Lung (tissue), 12 donors: ENCODE results near the gene GFOD1. TPM values are rescaled to one million over a fixed set of nuclear protein-coding genes. Genes with fewer than 3 reads are reported as not detected.
A peak's percentile ranks its signal among the peaks of the same experiment; 100 is the strongest.

Experiments used
- ATAC-seq: fragments of 200-7000 bp; cut with Tn5 transposase; one replicate; pipeline ENCODE4 v1.9.1; 2020; ENCODE audit warnings: moderate number of reproducible peaks; ENCODE audit not compliant: insufficient read depth, low FRiP score
- DNase-seq, 3 donors: peaks; one replicate each; pipeline ENCODE4 v3.0.0-alpha.2; 2013 to 2017
- H3K27ac ChIP-seq, 2 donors: one replicate each; pipeline ENCODE4 v1.5.1; 2013; ENCODE audit warnings: mild to moderate bottlenecking in 2 of 2, moderate library complexity in 2 of 2, control low read depth in 1 of 2, inconsistent platforms in 1 of 2, low read depth in 1 of 2, low read length in 1 of 2
- H3K27me3 ChIP-seq, 3 donors: one replicate each; pipeline ENCODE4 v1.5.1; 2013; ENCODE audit warnings: low read length in 2 of 3; ENCODE audit not compliant: control insufficient read depth in 3 of 3, insufficient read depth in 3 of 3
- H3K36me3 ChIP-seq, 4 donors: one replicate each; pipeline ENCODE4 v1.5.1; 2013; ENCODE audit warnings: low read length in 4 of 4, mild to moderate bottlenecking in 1 of 4, moderate library complexity in 1 of 4; ENCODE audit not compliant: control insufficient read depth in 4 of 4, insufficient read depth in 4 of 4
- H3K4me1 ChIP-seq, 5 donors: one replicate each; pipeline ENCODE4 v1.5.1; 2013; ENCODE audit warnings: low read length in 5 of 5, mild to moderate bottlenecking in 2 of 5, moderate library complexity in 1 of 5; ENCODE audit not compliant: control insufficient read depth in 5 of 5, insufficient read depth in 5 of 5
- H3K4me3 ChIP-seq: one replicate; pipeline ENCODE4 v1.5.1; 2013; ENCODE audit warnings: mild to moderate bottlenecking, control low read depth, moderate library complexity
- H3K9ac ChIP-seq, 2 donors: one replicate each; pipeline ENCODE4 v1.5.1; 2013; ENCODE audit warnings: low read length in 2 of 2, control low read depth in 1 of 2; ENCODE audit not compliant: insufficient read depth in 1 of 2
- H3K9me3 ChIP-seq, 4 donors: one replicate each; pipeline ENCODE4 v1.5.1; 2013; ENCODE audit warnings: low read length in 3 of 4, mild to moderate bottlenecking in 1 of 4, moderate library complexity in 1 of 4; ENCODE audit not compliant: control insufficient read depth in 4 of 4, insufficient read depth in 3 of 4
- CTCF ChIP-seq: IDR thresholded peaks from 2 replicates; pipeline ENCODE4 v1.5.1; 2012; ENCODE audit warnings: mild to moderate bottlenecking; ENCODE audit errors: control extremely low read depth, extremely low read depth
- WGBS, 2 donors: extraction: QIAGEN DNeasy Blood & Tissue Kit; methylation state at CpG; one replicate each; pipeline ENCODE4 v1.1.7; 2013; 5-methylcytosine and 5-hydroxymethylcytosine counted together
- polyA plus RNA-seq, 2 donors: library from polyadenylated mRNA; stranded (reverse); fragments of 200-250 nt; gene quantifications; one replicate each; pipeline ENCODE4 v1.2.1, GENCODE V29; 2013
- total RNA-seq, 2 donors: library from RNA; depleted of rRNA in 1 of 2; stranded (reverse); fragments of >200 nt in 1 of 2; gene quantifications; one replicate each; pipeline ENCODE4 v1.2.1, GENCODE V29; 2014 to 2021
- donor health status: control.
- donor health status: control.
- donor health status: Bipolar disorder and iron deficiency.
- donor health status: healthy.
- donor health status: DM: yes; HTN: yes; CAD: no.

The GFOD1 gene
- total and polyA plus RNA-seq, 4 donors: 4.0 to 22.8 (median 7.9) TPM

GRCh38 chr6:13421425-13422059 is 65.9 kb downstream of the GFOD1 start:
- WGBS, 2 donors: 64 to 82% methylated on average over 10 of the region's 10 CpGs

GRCh38 chr6:13420269-13420668 is 67.1 kb downstream of the GFOD1 start:
- Histone ChIP-seq H3K9me3 (no peaks in the 10 kb centered on the region), H3K9ac (peak overlapping the region in 1 of 2 donors; percentile 30), H3K27me3 (no peaks in the 10 kb centered on the region), H3K27ac (peak overlapping the region in 1 of 2 donors; percentile 76), H3K4me1 (peaks cover 25 to 56% (median 48%) of the 10 kb centered on the region in 5 donors), H3K4me3 (no peak overlapping the region), H3K36me3 (no peaks in the 10 kb centered on the region)
- WGBS, 2 donors: 68 to 72% methylated on average over 6 of the region's 6 CpGs
- DNase-seq (peak; percentile 58 to 85 (median 75)), ATAC-seq (no peak)
- TF ChIP-seq CTCF: no peak

More at GRCh38 chr6:13421425-13422059, 65.9 kb downstream of the GFOD1 start:
- H3K4me1 ChIP-seq: peaks cover 30 to 69% (median 50%) of the 10 kb centered on the region in 5 donors
- TF ChIP-seq CTCF: no peak
- H3K4me3 ChIP-seq: no peak overlapping the region
- H3K27ac ChIP-seq: peak overlapping the region; percentile 72 to 77
- no peaks in the 10 kb centered on the region for H3K27me3 ChIP-seq
- peak overlapping the region in 1 of 2 donors; percentile 56 for H3K9ac ChIP-seq
- DNase-seq (peak; percentile 70 to 88 (median 85)), ATAC-seq (no peak)
- no peaks in the 10 kb centered on the region for H3K36me3 ChIP-seq
- no peaks in the 10 kb centered on the region for H3K9me3 ChIP-seq

- no peak for DNase-seq
- Histone ChIP-seq H3K4me1 (peaks cover 23 to 51% (median 43%) of the 10 kb centered on the region in 5 donors), H3K27ac (peak overlapping the region in 1 of 2 donors; percentile 23), H3K9ac (no peak overlapping the region), H3K4me3 (no peak overlapping the region), H3K9me3 (no peaks in the 10 kb centered on the region), H3K36me3 (no peaks in the 10 kb centered on the region), H3K27me3 (no peaks in the 10 kb centered on the region)
- WGBS, 2 donors: 46 to 70% methylated on average over 26 of the region's 26 CpGs
- no peak for ATAC-seq
- TF ChIP-seq CTCF: no peak
Observed at GRCh38 chr6:13419422-13420195, 67.8 kb downstream of the GFOD1 start.
